ENCODE measurements around the gene ATP11B. TPM values are rescaled to one million over a fixed set of nuclear protein-coding genes. Genes with fewer than 3 reads are reported as not detected.
"Not testable (repeated sequence)": the region's sequence is repeated elsewhere in the genome, so short reads cannot be mapped to it uniquely, and the experiment has no call there.

Gene ATP11B
- total RNA-seq, 1 donor: 66.4 TPM

GRCh38 chr3:182793663-182794454 is 555 bp downstream of the ATP11B start:
- peak overlapping the region; percentile 98 for H3K4me3 ChIP-seq (ENCODE audit: low read depth, low read length)
- DNase-seq (ENCODE audit: low read depth): peak; percentile 47
- no peak for TF ChIP-seq CTCF (IDR thresholded peaks at IDR 0.05; ENCODE audit: insufficient read depth, low read length)

- DNase-seq (ENCODE audit: low read depth): peak; percentile 25
- no peak for TF ChIP-seq CTCF (IDR thresholded peaks at IDR 0.05; ENCODE audit: insufficient read depth, low read length)
- peak overlapping the region; percentile 98 for H3K4me3 ChIP-seq (ENCODE audit: low read depth, low read length)
Measured at GRCh38 chr3:182794455-182795388, 1.4 kb downstream of the ATP11B start.

- no peak for TF ChIP-seq CTCF (IDR thresholded peaks at IDR 0.05; ENCODE audit: insufficient read depth, low read length)
- H3K4me3 ChIP-seq (ENCODE audit: low read depth, low read length): peak overlapping the region; percentile 98
- no peak for DNase-seq (ENCODE audit: low read depth)
Measured at GRCh38 chr3:182795389-182795782, 2.1 kb downstream of the ATP11B start.

GRCh38 chr3:182796310-182796709 is 3.0 kb downstream of the ATP11B start:
- DNase-seq (ENCODE audit: low read depth): no peak
- TF ChIP-seq CTCF (IDR thresholded peaks at IDR 0.05; ENCODE audit: insufficient read depth, low read length): no peak
- no peak overlapping the region for H3K4me3 ChIP-seq (ENCODE audit: low read depth, low read length)

- no peak for DNase-seq (ENCODE audit: low read depth)
- no peak overlapping the region for H3K4me3 ChIP-seq (ENCODE audit: low read depth, low read length)
Measured at GRCh38 chr3:182797876-182798275, 4.6 kb downstream of the ATP11B start.

GRCh38 chr3:182799143-182799542 is 5.8 kb downstream of the ATP11B start:
- H3K4me3 ChIP-seq (ENCODE audit: low read depth, low read length); DNase-seq (ENCODE audit: low read depth): not testable (repeated sequence)

More at GRCh38 chr3:182797876-182798275, 4.6 kb downstream of the ATP11B start:
- TF ChIP-seq CTCF (IDR thresholded peaks at IDR 0.05; ENCODE audit: insufficient read depth, low read length): no peak

GRCh38 chr3:182800508-182800907 is 7.2 kb downstream of the ATP11B start:
- TF ChIP-seq CTCF (IDR thresholded peaks at IDR 0.05; ENCODE audit: insufficient read depth, low read length): no peak
- H3K4me3 ChIP-seq (ENCODE audit: low read depth, low read length): no peak overlapping the region
- DNase-seq (ENCODE audit: low read depth): no peak

Measured in fibroblast of the aortic adventitia (primary cell).